NCI-H345 treated with DMSO at 0.1 percent for 48 hours (cell line): Measurements from ENCODE around the gene OLFML2B.
"Not testable (repeated sequence)": the region's sequence is repeated elsewhere in the genome, so short reads cannot be mapped to it uniquely, and the experiment has no call there.

Experiments
- DNase-seq: peaks from one replicate; lab custom pipeline; 2025; ENCODE audit not compliant: unreplicated experiment; lab: John Stamatoyannopoulos, UW

Gene OLFML2B

DNA sequence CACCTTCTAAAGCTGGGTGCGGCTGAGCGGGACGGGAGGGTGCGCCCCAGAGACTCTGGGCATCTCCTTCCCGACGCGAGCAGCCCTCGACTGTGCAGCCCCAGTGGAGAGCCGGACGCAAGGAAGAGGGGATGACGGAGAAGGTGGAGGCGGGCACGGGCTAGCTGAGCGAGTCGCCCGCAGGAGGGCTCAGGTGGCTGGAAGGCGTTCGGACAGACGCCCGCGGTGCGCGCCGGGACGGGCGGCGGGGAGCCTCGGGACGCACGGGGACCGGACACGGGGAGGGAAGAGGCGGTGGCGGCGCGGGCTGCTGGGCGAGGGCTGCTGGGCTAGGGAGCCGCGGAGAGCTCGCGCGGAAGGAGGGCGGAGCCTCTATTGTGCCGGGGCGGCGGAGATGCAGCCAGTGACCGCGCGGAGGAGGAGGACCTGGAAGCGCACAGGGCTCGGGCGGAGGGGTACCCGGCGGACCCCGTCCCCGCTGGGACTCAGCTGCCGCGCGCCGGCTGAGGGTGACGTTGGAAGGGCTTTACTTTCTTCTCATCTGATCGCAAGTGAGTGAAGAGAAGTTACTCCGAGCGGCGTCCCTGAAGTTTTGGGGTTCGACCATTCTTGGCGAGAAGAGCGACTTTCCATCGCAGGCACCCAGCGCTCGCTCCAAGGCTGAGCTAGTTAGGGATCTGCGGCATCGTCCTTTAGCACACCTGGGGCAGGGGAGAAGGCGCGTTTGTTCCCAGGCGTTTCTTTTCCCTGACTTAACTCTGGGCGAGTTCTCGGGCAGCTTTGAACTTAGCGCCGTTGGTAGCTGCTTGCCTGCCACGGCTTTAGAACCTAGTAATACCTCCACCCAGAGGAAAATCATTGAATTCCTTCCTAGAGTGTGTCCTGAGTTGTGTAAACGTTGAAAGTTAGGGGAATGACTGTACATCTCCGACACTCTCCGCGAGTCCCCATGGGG lies at the start of gene OLFML2B:
TSS of gene OLFML2B (minus strand) at position 323 of the 955 bp plus-strand sequence. CDS start 439 bp downstream, outside the sequence.
- DNase-seq = no peak

DNA sequence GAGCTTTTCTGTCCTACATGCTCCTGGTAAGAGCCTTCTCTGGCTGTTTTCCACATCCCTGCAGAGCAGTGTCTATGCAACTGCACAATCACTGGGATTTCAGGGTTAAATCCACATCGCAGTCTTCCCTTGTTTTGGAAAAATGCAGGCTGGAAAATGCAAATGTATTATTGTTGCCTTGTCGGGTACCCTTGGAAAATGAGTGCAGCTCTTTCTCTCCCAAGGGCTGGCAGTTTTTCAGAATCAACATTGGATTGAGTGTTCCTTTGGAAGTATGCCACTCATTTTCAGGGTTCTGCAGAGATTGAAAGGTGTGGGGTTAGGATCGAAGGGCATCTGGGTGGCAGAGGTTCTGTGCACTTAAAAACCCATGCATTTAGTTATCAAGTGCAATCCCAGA lies 49.1 kb upstream of the OLFML2B start:
- no peak for DNase-seq

DNA sequence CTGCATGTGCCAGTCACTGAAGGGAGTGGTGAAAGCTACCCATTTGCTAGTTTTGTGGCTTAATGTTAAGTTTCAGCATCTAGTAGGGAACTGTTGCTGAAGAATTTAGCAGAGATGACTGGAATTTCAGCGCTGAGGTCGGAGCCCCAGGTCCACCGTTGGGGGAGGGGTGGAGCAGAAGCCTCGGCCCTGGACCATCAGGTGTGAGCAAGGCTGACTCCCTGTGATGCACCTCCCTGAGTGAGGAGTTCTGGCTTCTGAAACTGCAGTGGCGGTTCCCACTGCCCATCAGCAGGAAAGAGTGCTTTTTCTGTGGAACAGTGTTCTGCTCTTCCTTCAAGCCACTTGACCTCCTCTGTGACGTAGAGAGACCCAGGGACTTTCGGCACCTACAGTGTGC lies 47.2 kb upstream of the OLFML2B start:
- DNase-seq = no peak

DNA sequence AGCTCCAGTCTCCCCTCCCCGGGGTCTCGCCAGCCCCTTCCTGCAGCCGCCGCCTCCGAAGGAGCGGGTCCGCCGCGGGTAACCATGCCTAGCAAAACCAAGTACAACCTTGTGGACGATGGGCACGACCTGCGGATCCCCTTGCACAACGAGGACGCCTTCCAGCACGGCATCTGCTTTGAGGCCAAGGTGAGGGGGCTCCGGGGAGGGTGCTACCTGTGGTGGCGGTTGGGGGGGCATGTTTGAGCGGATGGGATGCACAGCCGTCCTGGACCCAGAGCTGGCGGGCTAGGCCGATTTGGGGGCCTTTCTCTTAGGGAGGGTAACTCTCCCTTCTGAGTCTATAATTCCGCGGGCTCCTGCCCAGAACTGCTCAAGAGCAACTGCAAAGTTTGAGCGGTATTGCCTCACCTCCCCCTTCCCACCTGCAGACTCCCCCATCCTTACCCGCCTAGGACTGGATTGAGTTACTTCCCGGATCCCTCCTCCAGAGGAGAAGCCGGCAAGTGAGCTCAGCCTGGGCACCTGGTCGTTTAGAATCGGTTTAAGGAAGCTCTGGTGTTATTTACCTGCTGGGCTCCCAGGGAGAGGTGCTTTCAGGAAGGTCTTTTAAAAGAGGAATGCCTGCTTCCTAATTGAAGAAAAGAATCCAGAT lies 46.6 kb upstream of the OLFML2B start:
- peak; percentile 23 for DNase-seq

DNA sequence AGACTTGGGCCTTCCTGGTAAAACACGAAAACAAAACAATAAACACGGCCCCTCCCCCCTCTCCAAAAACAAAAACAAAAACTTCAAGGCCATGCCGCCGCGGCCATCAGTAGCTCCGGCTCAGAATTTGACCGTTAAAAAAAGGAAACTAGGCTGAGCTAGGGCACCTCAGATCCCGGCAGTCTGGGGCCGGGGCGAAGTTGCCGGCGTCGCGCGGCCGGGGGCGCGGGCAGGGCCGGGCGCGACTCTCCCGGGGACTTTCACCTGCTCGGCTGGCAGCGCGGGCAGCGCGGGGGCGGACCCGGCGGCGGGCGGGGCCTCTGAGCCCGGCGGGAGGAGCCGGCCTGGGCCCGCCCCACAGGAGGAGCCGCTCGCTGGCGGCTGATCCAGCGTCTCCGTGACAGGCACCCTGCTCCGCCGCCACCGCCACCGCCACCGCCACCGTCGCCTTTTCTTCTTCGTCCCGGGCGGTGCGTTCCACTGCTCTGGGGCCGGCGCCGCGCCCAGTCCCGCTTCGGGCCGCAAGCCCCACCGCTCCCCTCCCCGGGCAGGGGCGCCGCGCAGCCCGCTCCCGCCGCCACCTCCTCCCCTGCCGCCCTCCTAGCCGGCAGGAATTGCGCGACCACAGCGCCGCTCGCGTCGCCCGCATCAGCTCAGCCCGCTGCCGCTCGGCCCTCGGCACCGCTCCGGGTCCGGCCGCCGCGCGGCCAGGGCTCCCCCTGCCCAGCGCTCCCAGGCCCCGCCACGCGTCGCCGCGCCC lies 45.8 kb upstream of the OLFML2B start, which contains the start of gene NOS1AP:
TSS of gene NOS1AP (plus strand) at position 358 of the 760 bp plus-strand sequence. CDS start 487 bp downstream, outside the sequence.
- DNase-seq = peak; percentile 39

DNA sequence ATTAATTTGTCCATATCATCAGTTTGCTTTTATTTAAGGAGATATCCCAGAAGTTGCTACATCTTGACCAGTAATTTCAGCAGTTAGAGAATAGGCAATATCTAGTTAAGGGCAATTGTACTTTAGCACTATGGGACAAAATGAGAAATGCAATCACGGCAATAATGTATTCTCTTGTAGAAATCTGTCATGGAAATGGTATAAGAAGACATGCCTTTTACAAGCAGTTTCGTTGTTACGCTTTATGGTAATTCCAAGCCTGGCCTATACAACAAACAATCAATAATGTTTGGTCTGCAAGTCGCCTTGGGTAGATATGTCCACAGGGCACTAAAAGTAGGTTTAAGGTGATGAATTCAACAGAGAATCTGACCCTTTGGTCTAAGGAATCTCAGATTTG lies 44.6 kb upstream of the OLFML2B start:
- DNase-seq = no peak

DNA sequence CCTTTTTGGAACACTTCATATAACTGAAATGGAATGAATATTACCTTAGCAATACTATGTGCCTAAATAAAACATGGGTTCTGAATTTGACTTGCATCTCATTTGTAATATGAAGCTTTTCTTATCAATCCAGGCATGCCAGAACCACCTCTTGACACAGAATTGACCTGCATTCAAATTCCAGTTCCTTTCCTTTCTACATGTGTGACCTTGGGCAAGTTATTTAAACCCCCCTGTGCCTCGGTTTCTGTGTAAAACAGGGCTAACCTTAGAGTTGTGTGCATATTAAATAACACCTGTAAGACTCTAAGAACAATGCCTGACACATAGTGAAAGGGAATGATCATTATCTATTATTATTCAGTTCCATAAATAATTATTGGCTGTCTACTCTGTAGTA lies 43.8 kb upstream of the OLFML2B start:
- no peak for DNase-seq

DNA sequence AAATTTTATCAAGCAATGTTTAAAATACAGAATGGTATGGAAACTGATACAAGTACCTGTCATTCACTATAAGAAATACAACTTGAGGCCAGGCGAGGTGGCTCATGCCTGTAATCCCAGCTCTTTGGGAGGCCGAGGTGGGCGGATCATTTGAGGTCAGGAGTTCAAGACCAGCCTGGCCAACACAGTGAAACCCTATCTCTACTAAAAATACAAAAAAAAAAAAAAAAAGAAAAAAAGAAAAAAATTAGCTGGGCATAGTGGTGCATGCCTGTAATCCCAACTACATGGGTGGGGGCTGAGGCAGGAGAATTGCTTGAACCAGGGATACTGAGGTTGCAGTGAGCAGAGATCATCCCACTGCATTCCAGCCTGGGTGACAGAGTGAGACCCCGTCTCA lies 43.2 kb upstream of the OLFML2B start:
- not testable (repeated sequence) for DNase-seq

DNA sequence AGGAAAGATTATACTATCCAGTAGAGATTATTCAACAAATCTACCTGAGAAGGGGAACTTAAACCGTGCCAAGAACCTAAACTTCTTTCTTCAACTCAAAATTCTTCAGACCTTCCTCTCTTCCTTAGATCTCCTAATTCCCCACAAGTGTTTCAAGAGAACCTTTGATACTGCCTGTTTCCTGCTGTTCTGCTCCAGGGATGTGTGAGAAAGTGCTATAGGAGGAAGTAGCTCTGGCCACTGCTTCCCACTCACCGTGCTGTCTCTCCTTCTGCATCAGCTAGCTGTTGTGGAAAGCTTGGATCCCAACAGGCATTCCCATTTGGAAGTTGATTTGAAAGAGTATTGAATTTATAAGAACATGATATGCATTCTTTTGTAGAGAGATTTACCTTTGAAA lies 41.3 kb upstream of the OLFML2B start:
- no peak for DNase-seq

DNA sequence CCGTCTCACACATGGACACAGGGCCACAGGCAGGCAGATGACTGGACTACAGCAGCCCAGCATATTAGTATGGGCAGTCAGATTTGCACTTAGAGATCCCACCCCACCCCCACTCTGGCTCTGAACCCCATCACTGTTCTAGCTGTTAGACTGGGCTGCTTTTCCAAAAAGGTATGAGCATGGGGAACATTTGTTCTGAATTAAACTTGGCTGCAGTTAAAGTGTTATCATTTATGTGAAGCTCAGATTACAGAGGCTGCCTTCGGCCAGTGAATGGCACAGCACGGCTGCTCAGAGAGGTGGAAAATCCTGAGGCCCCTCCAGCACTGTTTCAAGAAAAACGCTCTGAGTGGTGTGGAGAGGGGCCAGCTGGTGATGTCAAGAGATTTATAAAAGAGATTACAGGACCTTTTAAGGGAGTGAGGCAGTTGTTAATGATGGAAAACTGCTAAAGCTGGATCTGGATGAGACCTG lies 38.9 kb upstream of the OLFML2B start:
- DNase-seq = no peak

DNA sequence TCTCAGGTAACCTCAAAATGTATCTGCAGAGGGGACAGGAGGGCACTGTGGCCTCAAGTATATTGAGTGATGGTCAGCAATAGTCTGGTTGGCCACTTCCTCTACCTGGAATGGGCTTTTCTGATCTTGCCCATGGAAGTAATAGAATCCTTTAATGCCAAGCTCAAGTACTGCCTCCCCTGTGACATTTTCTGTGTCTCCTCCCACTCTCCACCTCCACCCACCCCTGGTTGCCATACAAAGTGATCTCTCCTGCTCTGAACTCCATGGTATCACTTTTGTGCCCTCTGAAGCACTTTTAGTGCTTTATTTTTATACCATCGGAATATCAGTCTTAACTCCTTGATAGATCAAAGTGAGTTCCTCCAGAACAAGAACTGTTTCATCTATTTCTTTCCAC lies 36.6 kb upstream of the OLFML2B start:
- no peak for DNase-seq

DNA sequence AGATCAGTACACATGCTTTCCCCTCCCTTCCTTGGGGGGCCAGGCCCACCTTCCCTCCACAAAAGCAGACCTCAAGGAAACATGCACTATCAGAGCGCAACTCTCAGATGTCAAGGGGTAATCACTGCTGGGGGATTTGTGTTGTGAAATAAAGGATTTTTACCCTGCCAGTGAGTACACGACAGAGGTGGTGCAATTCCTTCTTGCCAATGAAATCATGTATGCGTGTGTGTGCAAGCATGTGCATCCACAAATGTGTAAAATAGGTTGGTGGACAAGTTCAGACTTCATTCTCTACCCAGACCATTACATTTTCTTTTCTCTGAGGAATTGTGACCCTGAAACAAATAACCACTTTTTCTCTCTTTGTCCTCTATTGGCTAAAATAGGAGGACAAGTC lies 36.1 kb upstream of the OLFML2B start:
- no peak for DNase-seq

DNA sequence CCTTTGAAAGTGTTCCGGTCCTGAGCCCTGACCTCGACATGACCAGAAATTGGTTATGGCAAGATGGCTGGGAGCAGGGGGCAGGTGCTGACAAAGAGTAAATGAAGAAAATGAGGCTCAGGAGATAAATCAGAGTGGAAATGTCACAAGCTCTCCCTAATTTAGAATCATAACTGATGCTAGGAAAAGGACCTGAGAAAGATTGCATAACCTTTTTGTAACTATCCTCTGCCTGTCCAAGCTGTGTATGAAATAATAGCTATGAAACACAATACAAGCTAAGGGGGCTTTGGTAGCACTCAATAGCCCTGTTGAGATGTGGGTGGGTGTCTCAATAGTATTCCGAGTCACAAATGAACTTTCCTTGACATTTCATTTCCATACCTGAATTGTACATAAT lies 32.9 kb upstream of the OLFML2B start:
- no peak for DNase-seq

DNA sequence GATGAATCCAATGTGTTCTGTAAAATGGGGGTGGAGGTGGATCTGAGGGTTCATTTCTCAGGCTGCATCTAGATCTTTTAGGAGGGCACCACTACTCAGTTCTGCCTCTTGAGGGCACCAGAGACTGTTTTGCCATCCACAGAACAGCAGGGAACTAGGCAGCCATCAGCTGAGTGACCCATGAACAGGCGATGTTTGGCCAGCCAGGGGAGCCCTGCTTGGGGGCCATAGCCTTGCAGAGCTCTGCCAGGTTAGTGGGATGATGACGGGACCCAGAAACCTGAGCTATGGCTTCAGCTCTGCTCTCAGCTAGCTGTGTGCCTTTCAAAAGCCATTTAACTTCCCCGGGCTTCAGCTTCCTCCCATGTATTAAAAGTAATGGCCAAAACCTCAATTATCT lies 32.4 kb upstream of the OLFML2B start:
- DNase-seq = no peak

DNA sequence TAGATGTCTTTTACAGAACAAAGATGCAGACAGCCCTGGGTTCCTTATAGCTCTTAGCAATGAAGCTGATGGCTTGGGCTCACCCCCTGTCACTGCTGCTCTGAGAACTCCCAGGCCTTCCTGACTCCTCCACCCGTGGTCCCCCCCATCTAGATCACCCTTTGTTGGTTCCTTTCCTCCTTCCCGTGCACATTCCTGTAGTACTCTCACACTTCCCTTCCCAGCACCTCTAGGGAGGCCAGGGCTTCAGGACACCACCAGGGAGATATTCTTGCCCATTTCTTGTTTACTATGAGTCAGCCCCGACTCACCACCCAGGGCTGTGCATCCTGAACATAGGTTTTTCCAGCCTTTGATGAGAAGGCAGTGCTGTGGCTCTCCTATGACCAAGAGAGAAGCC lies 31.4 kb upstream of the OLFML2B start:
- DNase-seq = no peak

DNA sequence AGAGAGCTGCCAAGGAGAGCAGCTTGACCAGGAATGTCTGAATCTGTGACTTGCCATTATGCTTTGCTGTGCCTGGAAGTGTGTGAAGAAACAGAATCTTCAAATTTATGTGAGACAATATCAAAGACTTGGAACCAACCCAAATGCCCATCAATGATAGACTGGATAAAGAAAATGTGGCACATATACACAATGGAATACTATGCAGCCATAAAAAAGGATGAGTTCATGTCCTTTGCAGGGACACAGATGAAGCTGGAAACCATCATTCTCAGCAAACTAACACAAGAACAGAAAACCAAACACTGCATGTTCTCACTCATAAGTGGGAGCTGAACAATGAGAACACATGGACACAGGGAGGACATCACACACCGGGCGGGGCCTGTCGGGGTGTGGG lies 30.3 kb upstream of the OLFML2B start:
- not testable (repeated sequence) for DNase-seq

DNA sequence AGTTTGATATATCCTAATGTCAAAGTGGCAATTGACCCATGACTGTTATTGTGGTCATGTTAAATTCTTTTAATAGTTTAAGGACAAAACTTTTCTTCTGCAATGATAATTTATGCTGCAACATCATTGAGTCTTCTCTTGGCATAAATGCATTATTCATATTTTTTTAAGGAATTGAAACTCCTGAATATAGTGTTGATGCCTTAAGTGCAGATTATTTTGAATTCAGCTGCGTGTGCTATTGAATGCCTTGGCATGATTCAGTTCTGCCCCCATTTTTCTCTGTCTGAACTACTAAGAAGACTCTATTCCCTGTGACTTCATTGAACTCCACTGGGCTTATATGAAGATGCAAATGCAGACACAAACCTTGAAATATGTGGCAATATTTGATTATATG lies 23.3 kb upstream of the OLFML2B start:
- no peak for DNase-seq

DNA sequence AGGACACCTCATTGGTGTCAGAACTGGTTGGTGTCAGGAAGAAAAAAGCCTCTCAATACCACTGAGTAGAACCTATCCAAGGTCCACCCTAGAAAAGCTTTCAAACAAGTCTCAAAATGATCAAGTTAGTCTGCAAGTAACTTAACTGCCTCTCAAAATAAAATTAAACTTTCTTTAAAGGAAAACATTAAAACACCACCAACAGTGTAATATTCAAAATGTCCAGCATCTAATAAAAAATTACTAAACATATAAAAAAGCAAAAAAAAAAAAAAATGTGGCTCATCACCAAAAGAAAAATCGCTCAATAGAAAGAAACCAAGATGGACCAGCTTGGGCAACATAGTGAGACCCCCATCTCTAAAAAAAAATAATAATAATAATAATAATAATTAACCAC lies 18.7 kb upstream of the OLFML2B start:
- no peak for DNase-seq

DNA sequence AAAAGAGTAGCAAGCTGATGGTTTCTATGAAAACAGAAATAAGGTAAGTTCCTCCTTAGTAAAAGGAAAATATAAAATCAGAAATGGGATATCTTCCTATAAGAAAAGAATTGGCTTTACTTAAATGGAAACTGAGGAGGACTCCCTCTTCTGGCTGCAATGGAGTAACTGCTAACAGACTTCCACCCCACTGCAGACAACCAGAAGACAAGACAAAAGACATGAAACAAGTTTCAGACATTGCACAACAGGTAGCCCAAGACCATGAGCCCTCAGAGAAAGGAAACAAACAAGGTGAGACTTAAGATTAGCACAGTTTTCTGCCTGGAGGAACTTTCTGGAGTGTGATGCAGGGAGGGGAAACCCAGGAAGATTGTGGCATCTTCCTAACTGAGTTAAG lies 17.0 kb upstream of the OLFML2B start:
- DNase-seq = no peak

DNA sequence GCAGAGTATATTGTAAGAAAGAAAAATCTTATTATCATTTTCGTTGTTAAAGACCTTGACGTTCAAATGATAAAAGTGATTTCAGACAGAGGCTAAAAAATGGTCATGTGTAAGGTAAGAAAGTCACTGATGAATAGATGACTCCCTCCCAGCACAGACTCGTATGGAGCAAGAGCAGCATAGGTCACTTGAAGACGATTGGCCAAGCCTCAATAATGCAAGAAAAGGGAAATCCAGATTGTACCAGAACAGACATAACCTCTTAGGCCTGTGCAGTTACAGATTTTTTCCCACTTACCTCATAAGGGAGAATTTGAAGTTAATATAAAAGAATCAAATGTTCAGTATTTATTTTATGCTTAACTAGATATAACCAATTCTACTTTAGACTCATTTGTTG lies 16.3 kb upstream of the OLFML2B start:
- no peak for DNase-seq

DNA sequence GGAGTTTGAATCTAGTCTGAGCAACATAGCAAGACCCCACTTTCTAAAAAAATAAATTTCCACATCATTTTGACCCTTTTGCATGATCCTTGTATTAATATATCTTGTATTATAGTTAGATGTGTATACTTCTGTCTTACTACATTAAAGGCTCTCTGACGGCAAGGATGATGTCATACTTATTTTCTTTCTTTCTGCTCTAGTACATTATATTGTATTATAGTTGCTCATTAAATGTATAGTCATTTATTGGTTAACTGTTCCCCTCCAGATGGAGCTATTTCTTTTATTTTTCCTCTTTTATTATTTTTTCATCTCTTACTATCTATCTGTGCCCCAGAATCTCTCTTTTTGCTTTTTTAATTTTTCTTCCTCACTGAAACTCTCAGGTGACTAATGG lies 15.0 kb upstream of the OLFML2B start:
- no peak for DNase-seq
